Thymus (tissue), 14 donors: ENCODE measurements around the gene ATP2C2. TPM values are rescaled to one million over a fixed set of nuclear protein-coding genes. Genes with fewer than 3 reads are reported as not detected.

Experiments
- DNase-seq, 9 donors: peaks; one replicate each; pipeline ENCODE4 v3.0.0-alpha.2; 2013; ENCODE audit warnings: low spot score in 9 of 9, low read depth in 6 of 9, missing footprints in 1 of 9
- H3K27ac ChIP-seq, 2 donors: one replicate each; pipeline ENCODE4 v1.5.1; 2013; ENCODE audit warnings: control low read depth in 1 of 2, low read depth in 1 of 2, low read length in 1 of 2, mild to moderate bottlenecking in 1 of 2, moderate library complexity in 1 of 2
- H3K27me3 ChIP-seq, 2 donors: one replicate each; pipeline ENCODE4 v1.5.1; 2013; ENCODE audit warnings: low read length in 1 of 2; ENCODE audit not compliant: control insufficient read depth in 2 of 2, insufficient read depth in 1 of 2
- H3K36me3 ChIP-seq, 2 donors: one replicate each; pipeline ENCODE4 v1.5.1; 2013; ENCODE audit warnings: low read length in 1 of 2, mild to moderate bottlenecking in 1 of 2, moderate library complexity in 1 of 2; ENCODE audit not compliant: control insufficient read depth in 2 of 2, insufficient read depth in 2 of 2
- H3K4me1 ChIP-seq, 2 donors: one replicate each; pipeline ENCODE4 v1.5.1; 2013; ENCODE audit warnings: low read length in 2 of 2; ENCODE audit not compliant: control insufficient read depth in 2 of 2, insufficient read depth in 2 of 2
- H3K4me3 ChIP-seq, 2 donors: one replicate each; pipeline ENCODE4 v1.5.1; 2013; ENCODE audit warnings: low read length in 2 of 2, control low read depth in 1 of 2, mild to moderate bottlenecking in 1 of 2
- H3K9me3 ChIP-seq, 2 donors: one replicate each; pipeline ENCODE4 v1.5.1; 2013; ENCODE audit warnings: low read length in 1 of 2, mild to moderate bottlenecking in 1 of 2; ENCODE audit not compliant: control insufficient read depth in 2 of 2, insufficient read depth in 1 of 2
- WGBS: extraction: QIAGEN DNeasy Blood & Tissue Kit; methylation state at CpG from one replicate; pipeline ENCODE4 v1.1.7; 2013; 5-methylcytosine and 5-hydroxymethylcytosine counted together
- long read RNA-seq, 10 donors: transcript quantifications; one replicate each; lab custom pipeline, GENCODE V29; 2026
- polyA plus RNA-seq: library from polyadenylated mRNA; stranded (reverse); fragments of 200-250 nt; gene quantifications from one replicate; pipeline ENCODE4 v1.2.3, GENCODE V29; 2013
- total RNA-seq: library from RNA; stranded (reverse); fragments of 120-200 nt; gene quantifications from one replicate; pipeline ENCODE4 v1.2.4, GENCODE V29; 2013
- donor health status: healthy.

The ATP2C2 gene, protein sequence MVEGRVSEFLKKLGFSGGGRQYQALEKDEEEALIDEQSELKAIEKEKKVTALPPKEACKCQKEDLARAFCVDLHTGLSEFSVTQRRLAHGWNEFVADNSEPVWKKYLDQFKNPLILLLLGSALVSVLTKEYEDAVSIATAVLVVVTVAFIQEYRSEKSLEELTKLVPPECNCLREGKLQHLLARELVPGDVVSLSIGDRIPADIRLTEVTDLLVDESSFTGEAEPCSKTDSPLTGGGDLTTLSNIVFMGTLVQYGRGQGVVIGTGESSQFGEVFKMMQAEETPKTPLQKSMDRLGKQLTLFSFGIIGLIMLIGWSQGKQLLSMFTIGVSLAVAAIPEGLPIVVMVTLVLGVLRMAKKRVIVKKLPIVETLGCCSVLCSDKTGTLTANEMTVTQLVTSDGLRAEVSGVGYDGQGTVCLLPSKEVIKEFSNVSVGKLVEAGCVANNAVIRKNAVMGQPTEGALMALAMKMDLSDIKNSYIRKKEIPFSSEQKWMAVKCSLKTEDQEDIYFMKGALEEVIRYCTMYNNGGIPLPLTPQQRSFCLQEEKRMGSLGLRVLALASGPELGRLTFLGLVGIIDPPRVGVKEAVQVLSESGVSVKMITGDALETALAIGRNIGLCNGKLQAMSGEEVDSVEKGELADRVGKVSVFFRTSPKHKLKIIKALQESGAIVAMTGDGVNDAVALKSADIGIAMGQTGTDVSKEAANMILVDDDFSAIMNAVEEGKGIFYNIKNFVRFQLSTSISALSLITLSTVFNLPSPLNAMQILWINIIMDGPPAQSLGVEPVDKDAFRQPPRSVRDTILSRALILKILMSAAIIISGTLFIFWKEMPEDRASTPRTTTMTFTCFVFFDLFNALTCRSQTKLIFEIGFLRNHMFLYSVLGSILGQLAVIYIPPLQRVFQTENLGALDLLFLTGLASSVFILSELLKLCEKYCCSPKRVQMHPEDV
- total RNA-seq (0.38 TPM), polyA plus RNA-seq (0.94 TPM)
- long read RNA-seq, donor 1, result 0 reads
- long read RNA-seq, donor 2, result 0 reads
- long read RNA-seq, donor 3, partial matches to known transcripts, result 0 of 1 reads
- long read RNA-seq, donor 3, other reads (novel, unspliced or antisense), result 0 of 1 reads
- long read RNA-seq, donor 4, result 0 reads
- long read RNA-seq, donor 5, partial matches to known transcripts, result 0 of 1 reads
- long read RNA-seq, donor 5, other reads (novel, unspliced or antisense), result 0 of 1 reads
- long read RNA-seq, donor 6, result 0 reads
- long read RNA-seq, donor 7, result 0 reads
- long read RNA-seq, donor 8, result 0 reads
- long read RNA-seq, donor 9, result 0 reads
- long read RNA-seq, donor 10, result 0 reads

DNA sequence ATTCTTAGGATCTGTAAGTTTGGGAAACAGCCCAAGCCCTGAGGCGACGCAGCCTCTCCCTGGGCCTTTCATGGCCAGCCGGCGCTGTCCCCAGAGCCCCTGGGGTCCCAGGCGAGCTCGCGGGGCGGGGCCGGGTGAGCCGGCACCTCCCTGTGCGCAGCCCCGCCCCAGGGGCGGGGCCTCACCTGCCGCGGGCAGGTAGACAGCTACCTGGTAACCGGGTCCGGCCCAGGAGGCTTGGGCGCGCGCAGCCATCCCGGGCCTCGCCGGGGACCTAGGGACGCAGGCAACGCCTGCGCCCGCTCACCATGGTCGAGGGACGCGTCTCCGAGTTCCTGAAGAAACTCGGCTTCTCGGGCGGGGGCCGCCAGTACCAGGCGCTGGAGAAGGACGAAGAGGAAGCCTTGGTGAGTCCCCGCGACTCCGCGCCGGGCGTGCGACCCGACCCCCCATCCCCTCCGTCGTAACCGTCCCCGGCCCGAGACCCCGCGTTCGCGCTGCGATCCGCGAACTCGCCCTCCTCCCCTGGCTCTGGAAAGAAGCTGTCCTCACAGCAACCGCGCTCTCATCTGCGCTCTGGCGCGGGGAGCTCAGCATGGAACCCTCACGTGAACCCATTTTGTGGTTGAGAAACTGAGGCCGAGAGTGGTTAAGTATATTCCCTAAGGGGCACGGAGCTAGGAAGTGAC is at the start of gene ATP2C2:
ATP2C2 (plus strand) TSS at position 231 of the 689 bp plus-strand sequence; CDS start at position 309, 78 bp downstream.
- Histone ChIP-seq H3K4me1 (peaks cover 0 to 3% of the 10 kb centered on the region in 2 donors), H3K27ac (no peak within 1 kb of the TSS), H3K27me3 (peaks cover 26 to 57% of the 10 kb centered on the region in 2 donors), H3K9me3 (no peaks in the 10 kb centered on the region), H3K36me3 (no peaks in the 10 kb centered on the region), H3K4me3 (no peak within 1 kb of the TSS)
- DNase-seq, result no peak
- WGBS, result 4% methylated on average over 66 of the region's 66 CpGs

GRCh38 chr16:84319146-84319760 is 49.1 kb upstream of the ATP2C2 start:
- no peak overlapping the region for H3K27ac ChIP-seq
- H3K36me3 ChIP-seq, result no peaks in the 10 kb centered on the region
- H3K4me1 ChIP-seq, result no peaks in the 10 kb centered on the region
- H3K27me3 ChIP-seq, result peaks cover 0 to 2% of the 10 kb centered on the region in 2 donors
- no peak for DNase-seq
- H3K9me3 ChIP-seq, result peaks cover 0 to 13% of the 10 kb centered on the region in 2 donors
- WGBS, result 96% methylated on average over 24 of the region's 24 CpGs
- no peak overlapping the region for H3K4me3 ChIP-seq

DNA sequence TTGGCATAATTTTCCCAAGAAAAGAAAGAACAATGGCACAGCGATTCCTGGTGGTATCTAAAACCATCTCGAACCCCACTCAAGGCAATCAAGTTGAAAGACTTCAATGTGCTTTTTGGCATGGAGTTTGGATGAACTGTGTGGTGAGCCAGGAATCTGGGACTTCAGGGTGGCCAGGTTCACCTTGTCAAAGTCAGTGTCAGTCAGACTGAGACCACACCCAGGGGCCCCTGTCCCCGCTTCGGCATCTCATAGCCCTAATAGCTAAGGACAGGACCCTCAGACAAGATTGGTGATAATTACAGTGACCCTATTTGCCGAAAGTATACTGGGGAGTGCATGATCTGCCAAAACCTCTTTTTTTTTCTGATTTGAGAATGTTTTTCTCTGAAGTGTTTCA is 47.8 kb upstream of the ATP2C2 start:
- WGBS, result 95% methylated on average over 5 of the region's 5 CpGs
- Histone ChIP-seq H3K4me1 (no peaks in the 10 kb centered on the region), H3K4me3 (no peak overlapping the region), H3K27me3 (no peaks in the 10 kb centered on the region), H3K27ac (no peak overlapping the region), H3K9me3 (peaks cover 0 to 13% of the 10 kb centered on the region in 2 donors), H3K36me3 (no peaks in the 10 kb centered on the region)
- no peak for DNase-seq

DNA sequence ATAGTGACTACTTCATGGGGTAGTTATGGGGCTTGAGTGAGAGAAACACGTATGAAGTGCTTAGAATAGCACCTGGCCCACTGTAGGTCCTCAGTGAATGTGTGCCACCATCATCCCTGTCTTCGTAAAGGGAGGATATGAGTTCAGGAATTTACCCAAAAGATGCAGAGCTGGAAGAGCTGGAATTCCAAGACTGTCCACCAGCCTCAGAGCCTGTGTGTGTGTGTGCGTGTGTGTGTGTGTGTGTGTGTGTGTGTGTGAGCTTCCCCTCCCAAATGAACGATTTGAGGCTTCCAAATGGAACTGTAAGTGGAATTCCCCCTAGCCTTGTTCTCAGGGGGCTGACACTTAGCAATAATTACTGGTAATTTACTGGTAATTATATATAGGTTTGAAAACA is 46.4 kb upstream of the ATP2C2 start:
- WGBS, result 77% methylated on average over 4 of the region's 4 CpGs
- peaks cover 0 to 13% of the 10 kb centered on the region in 2 donors for H3K9me3 ChIP-seq
- H3K27me3 ChIP-seq, result no peaks in the 10 kb centered on the region

DNA sequence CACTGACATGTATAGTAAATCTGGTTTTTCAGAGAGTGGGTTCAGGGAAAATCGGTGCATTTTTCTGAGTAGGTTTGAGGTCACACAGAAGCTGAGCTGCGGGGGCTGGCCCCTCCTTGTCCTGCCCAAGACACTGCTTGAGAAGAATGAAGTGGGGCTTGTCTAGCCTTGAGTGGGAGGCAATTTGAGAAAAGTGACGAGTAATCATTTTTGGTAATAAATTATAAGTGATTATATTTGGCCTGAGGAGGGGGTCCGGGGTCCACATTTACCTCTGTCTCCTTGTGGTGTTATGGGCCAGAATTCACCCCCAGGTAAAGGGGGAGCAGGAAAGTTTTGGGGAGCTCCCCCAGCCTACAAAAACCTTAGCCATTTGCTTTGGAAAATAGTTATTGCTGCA is 45.6 kb upstream of the ATP2C2 start:
- Histone ChIP-seq H3K27ac (no peak overlapping the region), H3K9me3 (peaks cover 0 to 11% of the 10 kb centered on the region in 2 donors)
- WGBS, result 82% methylated on average over 4 of the region's 4 CpGs

More for the DNA sequence above, 46.4 kb upstream of the ATP2C2 start:
- no peaks in the 10 kb centered on the region for H3K4me1 ChIP-seq
- H3K27ac ChIP-seq, result no peak overlapping the region
- no peaks in the 10 kb centered on the region for H3K36me3 ChIP-seq
- DNase-seq, result no peak
- H3K4me3 ChIP-seq, result no peak overlapping the region

GRCh38 chr16:84323606-84324005 is 44.7 kb upstream of the ATP2C2 start:
- Histone ChIP-seq H3K27ac (no peak overlapping the region), H3K9me3 (peaks cover 0 to 3% of the 10 kb centered on the region in 2 donors), H3K27me3 (no peaks in the 10 kb centered on the region), H3K4me1 (no peaks in the 10 kb centered on the region), H3K4me3 (no peak overlapping the region), H3K36me3 (no peaks in the 10 kb centered on the region)
- WGBS, result 93% methylated on average over 7 of the region's 7 CpGs
- no peak for DNase-seq

More for the DNA sequence above, 45.6 kb upstream of the ATP2C2 start:
- Histone ChIP-seq H3K36me3 (no peaks in the 10 kb centered on the region), H3K4me3 (no peak overlapping the region), H3K4me1 (no peaks in the 10 kb centered on the region), H3K27me3 (no peaks in the 10 kb centered on the region)
- no peak for DNase-seq

GRCh38 chr16:84324434-84325262 is 43.7 kb upstream of the ATP2C2 start:
- 48% methylated on average over 2 of the region's 2 CpGs for WGBS
- Histone ChIP-seq H3K36me3 (no peaks in the 10 kb centered on the region), H3K27me3 (no peaks in the 10 kb centered on the region), H3K4me1 (no peaks in the 10 kb centered on the region), H3K27ac (no peak overlapping the region), H3K9me3 (no peaks in the 10 kb centered on the region), H3K4me3 (no peak overlapping the region)
- DNase-seq, result no peak
